ENCODE measurements around the gene AP2M1. TPM values are rescaled to one million over a fixed set of nuclear protein-coding genes. Genes with fewer than 3 reads are reported as not detected.

Gene AP2M1
- total and polyA plus RNA-seq, 4 donors = 71.9 to 200 (median 135) TPM

DNA sequence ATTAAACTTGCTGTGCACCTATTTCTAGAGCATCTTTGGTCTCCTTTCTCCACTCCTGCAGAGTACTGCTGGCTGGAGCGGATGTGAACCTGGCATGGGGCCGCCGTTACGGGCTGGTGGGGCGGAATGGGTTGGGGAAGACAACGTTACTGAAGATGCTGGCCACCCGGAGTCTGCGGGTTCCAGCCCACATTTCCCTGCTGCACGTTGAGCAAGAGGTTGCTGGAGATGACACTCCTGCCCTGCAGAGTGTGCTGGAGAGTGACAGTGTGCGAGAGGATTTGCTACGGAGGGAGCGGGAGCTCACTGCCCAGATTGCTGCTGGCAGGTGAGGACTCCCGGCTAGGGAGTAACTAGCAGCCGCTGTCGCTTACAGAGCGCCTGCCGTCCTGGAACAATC lies 13.4 kb downstream of the AP2M1 start:
- no peak overlapping the region for H3K4me3 ChIP-seq (ENCODE audit: low read depth in 1 of 3, low read length in 3 of 3)
- H3K27me3 ChIP-seq (ENCODE audit: control insufficient read depth in 4 of 4, insufficient read depth in 4 of 4, low read length in 3 of 4) = no peaks in the 10 kb centered on the region
- no peaks in the 10 kb centered on the region for H3K9me3 ChIP-seq (ENCODE audit: control insufficient read depth in 4 of 4, low read length in 3 of 4)
- peaks cover 28 to 62% (median 57%) of the 10 kb centered on the region in 4 donors for H3K36me3 ChIP-seq (ENCODE audit: control insufficient read depth in 4 of 4, insufficient read depth in 3 of 4, low read depth in 1 of 4, low read length in 3 of 4)
- 92% methylated on average over 17 of the region's 17 CpGs for WGBS
- TF ChIP-seq, protein P1, sequence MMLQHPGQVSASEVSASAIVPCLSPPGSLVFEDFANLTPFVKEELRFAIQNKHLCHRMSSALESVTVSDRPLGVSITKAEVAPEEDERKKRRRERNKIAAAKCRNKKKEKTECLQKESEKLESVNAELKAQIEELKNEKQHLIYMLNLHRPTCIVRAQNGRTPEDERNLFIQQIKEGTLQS (IDR thresholded peaks at IDR 0.05) = no peak
- TF ChIP-seq, protein P2, sequence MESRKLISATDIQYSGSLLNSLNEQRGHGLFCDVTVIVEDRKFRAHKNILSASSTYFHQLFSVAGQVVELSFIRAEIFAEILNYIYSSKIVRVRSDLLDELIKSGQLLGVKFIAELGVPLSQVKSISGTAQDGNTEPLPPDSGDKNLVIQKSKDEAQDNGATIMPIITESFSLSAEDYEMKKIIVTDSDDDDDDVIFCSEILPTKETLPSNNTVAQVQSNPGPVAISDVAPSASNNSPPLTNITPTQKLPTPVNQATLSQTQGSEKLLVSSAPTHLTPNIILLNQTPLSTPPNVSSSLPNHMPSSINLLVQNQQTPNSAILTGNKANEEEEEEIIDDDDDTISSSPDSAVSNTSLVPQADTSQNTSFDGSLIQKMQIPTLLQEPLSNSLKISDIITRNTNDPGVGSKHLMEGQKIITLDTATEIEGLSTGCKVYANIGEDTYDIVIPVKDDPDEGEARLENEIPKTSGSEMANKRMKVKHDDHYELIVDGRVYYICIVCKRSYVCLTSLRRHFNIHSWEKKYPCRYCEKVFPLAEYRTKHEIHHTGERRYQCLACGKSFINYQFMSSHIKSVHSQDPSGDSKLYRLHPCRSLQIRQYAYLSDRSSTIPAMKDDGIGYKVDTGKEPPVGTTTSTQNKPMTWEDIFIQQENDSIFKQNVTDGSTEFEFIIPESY (IDR thresholded peaks at IDR 0.05) = no peak
- TF ChIP-seq TAF1 (conservative IDR thresholded peaks at IDR 0.05) = no peak
- TF ChIP-seq SP1 (IDR thresholded peaks at IDR 0.05) = no peak
- TF ChIP-seq FOXA2 (IDR thresholded peaks at IDR 0.05) = no peak
- no peak for TF ChIP-seq GABPA (IDR thresholded peaks at IDR 0.05 in 1 of 2, conservative IDR thresholded peaks at IDR 0.05 in 1 of 2)
- TF ChIP-seq, protein P3, sequence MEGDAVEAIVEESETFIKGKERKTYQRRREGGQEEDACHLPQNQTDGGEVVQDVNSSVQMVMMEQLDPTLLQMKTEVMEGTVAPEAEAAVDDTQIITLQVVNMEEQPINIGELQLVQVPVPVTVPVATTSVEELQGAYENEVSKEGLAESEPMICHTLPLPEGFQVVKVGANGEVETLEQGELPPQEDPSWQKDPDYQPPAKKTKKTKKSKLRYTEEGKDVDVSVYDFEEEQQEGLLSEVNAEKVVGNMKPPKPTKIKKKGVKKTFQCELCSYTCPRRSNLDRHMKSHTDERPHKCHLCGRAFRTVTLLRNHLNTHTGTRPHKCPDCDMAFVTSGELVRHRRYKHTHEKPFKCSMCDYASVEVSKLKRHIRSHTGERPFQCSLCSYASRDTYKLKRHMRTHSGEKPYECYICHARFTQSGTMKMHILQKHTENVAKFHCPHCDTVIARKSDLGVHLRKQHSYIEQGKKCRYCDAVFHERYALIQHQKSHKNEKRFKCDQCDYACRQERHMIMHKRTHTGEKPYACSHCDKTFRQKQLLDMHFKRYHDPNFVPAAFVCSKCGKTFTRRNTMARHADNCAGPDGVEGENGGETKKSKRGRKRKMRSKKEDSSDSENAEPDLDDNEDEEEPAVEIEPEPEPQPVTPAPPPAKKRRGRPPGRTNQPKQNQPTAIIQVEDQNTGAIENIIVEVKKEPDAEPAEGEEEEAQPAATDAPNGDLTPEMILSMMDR (IDR thresholded peaks at IDR 0.05; ENCODE audit: low read depth, low read length, missing input control) = no peak
- no peak for TF ChIP-seq YY1 (IDR thresholded peaks at IDR 0.05)
- no peak for TF ChIP-seq FOXA1 (IDR thresholded peaks at IDR 0.05)
- TF ChIP-seq HNF4A (conservative IDR thresholded peaks at IDR 0.05) = no peak
- TF ChIP-seq NR2F2 (IDR thresholded peaks at IDR 0.05) = no peak
- TF ChIP-seq MAX (IDR thresholded peaks at IDR 0.05) = no peak
- no peak for TF ChIP-seq RAD21 (IDR thresholded peaks at IDR 0.05)
- H3K27ac ChIP-seq (ENCODE audit: low read depth in 1 of 2, low read length in 2 of 2) = no peak overlapping the region
- no peak for DNase-seq (ENCODE audit: low spot score)
- no peak overlapping the region for H3K9ac ChIP-seq (ENCODE audit: low read depth in 1 of 2, low read length in 2 of 2)
- peaks cover 2 to 25% (median 21%) of the 10 kb centered on the region in 4 donors for H3K4me1 ChIP-seq (ENCODE audit: control insufficient read depth in 4 of 4, insufficient read depth in 4 of 4, low read length in 3 of 4)

- H3K27me3 ChIP-seq (ENCODE audit: control insufficient read depth in 4 of 4, insufficient read depth in 4 of 4, low read length in 3 of 4) = no peaks in the 10 kb centered on the region
- no peak overlapping the region for H3K9ac ChIP-seq (ENCODE audit: low read depth in 1 of 2, low read length in 2 of 2)
- TF ChIP-seq, protein P3 (IDR thresholded peaks at IDR 0.05; ENCODE audit: low read depth, low read length, missing input control) = no peak
- TF ChIP-seq HNF4G (IDR thresholded peaks at IDR 0.05) = no peak
- TF ChIP-seq REST (IDR thresholded peaks at IDR 0.05) = no peak
- TF ChIP-seq JUND (IDR thresholded peaks at IDR 0.05) = no peak
- TF ChIP-seq RXRA (IDR thresholded peaks at IDR 0.05) = no peak
- no peak for TF ChIP-seq GABPA (IDR thresholded peaks at IDR 0.05 in 1 of 2, conservative IDR thresholded peaks at IDR 0.05 in 1 of 2)
- TF ChIP-seq EGR1 (IDR thresholded peaks at IDR 0.05; ENCODE audit: low read depth in 2 of 2) = no peak
- TF ChIP-seq HNF4A (conservative IDR thresholded peaks at IDR 0.05) = no peak
- TF ChIP-seq, protein P2 (IDR thresholded peaks at IDR 0.05) = no peak
- TF ChIP-seq RAD21 (IDR thresholded peaks at IDR 0.05) = no peak
- TF ChIP-seq MAX (IDR thresholded peaks at IDR 0.05) = no peak
- TF ChIP-seq, protein P1 (IDR thresholded peaks at IDR 0.05) = no peak
- no peak for TF ChIP-seq NR2F2 (IDR thresholded peaks at IDR 0.05)
- TF ChIP-seq FOXA1 (IDR thresholded peaks at IDR 0.05) = no peak
- 95% methylated on average over 13 of the region's 13 CpGs for WGBS
- no peaks in the 10 kb centered on the region for H3K9me3 ChIP-seq (ENCODE audit: control insufficient read depth in 4 of 4, low read length in 3 of 4)
- H3K27ac ChIP-seq (ENCODE audit: low read depth in 1 of 2, low read length in 2 of 2) = no peak overlapping the region
- H3K4me1 ChIP-seq (ENCODE audit: control insufficient read depth in 4 of 4, insufficient read depth in 4 of 4, low read length in 3 of 4) = peaks cover 2 to 25% (median 21%) of the 10 kb centered on the region in 4 donors
- DNase-seq (ENCODE audit: low spot score) = no peak
- H3K36me3 ChIP-seq (ENCODE audit: control insufficient read depth in 4 of 4, insufficient read depth in 3 of 4, low read depth in 1 of 4, low read length in 3 of 4) = peaks cover 30 to 63% (median 60%) of the 10 kb centered on the region in 4 donors
- H3K4me3 ChIP-seq (ENCODE audit: low read depth in 1 of 3, low read length in 3 of 3) = no peak overlapping the region
These were observed 14.8 kb downstream of the AP2M1 start for GRCh38 chr3:184189421-184189820.
